Activated T-cell treated with anti-CD3 and anti-CD28 coated beads for 48 hours (primary cell): ENCODE measurements around the gene DLG2.
"Not testable (repeated sequence)": the region's sequence is repeated elsewhere in the genome, so short reads cannot be mapped to it uniquely, and the experiment has no call there.

Source experiments
- DNase-seq: peaks from one replicate; pipeline ENCODE4 v3.0.0-alpha.2; 2020; ENCODE audit warnings: low read depth

The DLG2 gene

GRCh38 chr11:85444479-85444878 lies 182.7 kb downstream of the DLG2 start:
- DNase-seq: no peak

GRCh38 chr11:85440273-85440672 lies 186.9 kb downstream of the DLG2 start:
- no peak for DNase-seq

- no peak for DNase-seq
These were observed 188.8 kb downstream of the DLG2 start for GRCh38 chr11:85438328-85438727.

DNA sequence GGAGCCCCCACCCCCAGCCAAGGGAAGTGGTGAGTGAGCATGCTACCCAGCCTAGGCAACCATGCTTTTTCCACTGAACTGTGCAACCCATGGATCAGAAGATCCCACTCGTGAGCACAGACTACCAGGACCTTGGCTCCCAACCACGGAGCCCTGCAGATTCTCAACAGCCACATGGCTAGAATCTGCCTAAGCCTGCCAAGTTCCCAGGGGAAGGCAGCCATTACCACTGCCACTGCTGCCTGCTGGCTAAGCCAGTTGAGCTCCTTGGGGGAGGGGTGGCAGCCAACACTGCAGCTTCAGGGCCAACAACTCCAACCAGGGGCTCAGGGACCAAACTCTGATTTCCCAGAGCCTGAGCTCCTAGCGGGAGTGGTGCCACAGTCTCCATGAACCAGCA lies 195.8 kb downstream of the DLG2 start:
- no peak for DNase-seq

- no peak for DNase-seq
These were observed 203.3 kb downstream of the DLG2 start for GRCh38 chr11:85423794-85424193.

DNA sequence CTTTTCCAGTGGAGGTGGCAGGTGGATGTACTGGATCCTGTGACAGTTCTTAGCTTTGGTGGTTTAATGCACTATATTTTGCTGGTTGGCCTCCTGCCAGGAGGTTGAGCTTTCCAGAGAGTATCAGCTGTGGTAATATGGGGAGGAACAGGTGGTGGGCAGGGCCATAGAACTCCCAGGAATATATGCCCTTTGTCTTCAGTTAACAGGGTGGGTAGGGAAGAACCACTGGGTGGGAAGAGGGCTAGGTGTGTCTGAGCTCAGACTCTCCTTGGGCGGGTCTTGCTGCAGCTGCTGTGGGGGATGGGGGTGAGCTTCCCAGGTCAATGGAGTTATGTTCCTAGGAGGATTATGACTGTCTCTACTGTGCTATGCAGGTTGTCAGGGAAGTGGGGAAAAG lies 203.8 kb downstream of the DLG2 start:
- DNase-seq: no peak

DNA sequence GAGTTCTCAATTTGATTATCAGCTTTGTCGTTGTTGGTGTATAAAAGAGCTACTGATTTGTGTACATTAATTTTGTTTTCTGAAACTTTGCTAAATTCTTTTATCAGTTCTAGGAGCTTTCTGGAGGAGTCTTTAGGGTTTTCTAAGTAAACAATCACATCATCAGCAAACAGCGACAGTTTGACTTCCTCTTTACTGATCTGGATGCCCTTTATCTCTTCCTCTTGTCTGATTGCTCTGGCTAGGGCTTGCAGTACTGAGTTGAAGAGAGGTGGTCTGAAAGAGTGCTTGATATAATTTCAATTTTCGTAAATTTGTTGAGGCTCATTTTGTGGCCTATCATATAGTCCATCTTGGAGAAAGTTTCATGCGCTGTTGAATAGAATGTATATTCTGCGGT lies 213.0 kb downstream of the DLG2 start:
- DNase-seq: no peak

DNA sequence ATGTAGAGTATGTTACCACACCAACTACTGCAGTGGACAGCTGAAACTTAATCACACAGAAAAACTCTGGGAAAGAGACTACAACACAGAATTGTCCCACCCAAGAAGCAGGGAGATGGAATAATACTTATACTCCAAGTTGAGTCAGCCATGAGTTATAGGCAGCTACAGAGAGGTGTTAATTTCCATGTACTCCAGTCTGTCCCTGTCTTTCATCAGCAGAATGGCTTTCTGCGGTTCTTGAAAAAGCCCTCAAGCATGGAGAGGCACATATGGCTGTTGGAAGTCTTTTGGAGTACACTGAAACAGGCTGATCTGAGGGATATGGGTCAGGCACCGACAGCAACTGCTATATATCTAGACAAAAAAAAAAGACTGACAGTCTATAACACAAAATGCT lies 219.5 kb downstream of the DLG2 start:
- DNase-seq: no peak

DNA sequence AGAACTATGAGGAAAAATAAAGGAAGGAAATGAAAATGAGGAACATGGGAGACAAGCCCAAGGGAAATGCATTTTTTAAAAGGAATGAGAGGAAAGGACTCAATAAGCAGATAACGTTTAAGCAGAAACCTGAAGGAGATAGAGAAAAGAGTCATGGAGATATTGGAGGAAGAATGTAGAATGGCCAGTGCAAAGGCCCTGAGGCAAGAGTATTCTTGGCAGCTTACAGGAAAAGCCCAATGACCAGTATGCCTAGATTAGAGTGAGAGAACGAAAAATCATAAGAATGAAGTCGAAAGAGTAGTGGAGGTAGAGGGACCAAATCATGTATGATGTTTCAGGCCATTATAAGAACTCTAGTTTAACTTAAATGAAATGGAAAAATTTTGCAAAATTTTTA lies 220.3 kb downstream of the DLG2 start:
- no peak for DNase-seq

- DNase-seq: no peak
These were observed 220.8 kb downstream of the DLG2 start for GRCh38 chr11:85406316-85406715.

- not testable (repeated sequence) for DNase-seq
These were observed 231.6 kb downstream of the DLG2 start for GRCh38 chr11:85395515-85396055.

DNA sequence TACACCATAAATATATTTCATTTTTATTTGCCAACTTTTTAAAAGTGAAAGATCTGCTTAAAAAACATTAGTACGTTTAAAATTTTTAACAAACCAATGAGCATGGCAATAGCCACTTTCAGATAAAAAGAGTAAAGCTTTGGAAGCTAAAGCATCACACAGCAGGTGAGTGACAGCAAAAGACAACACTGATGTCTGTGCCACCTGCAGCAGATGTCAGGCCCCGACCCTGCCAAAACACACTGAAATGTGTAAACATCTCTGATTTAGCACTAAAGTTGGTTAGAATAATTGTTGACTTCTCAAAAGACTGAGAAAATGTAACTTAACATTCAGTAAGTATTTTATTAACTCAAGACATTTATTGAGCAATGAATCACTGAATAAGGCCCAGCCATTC lies 232.9 kb downstream of the DLG2 start:
- no peak for DNase-seq

- DNase-seq: no peak
These were observed 236.0 kb downstream of the DLG2 start for GRCh38 chr11:85391141-85391540.

DNA sequence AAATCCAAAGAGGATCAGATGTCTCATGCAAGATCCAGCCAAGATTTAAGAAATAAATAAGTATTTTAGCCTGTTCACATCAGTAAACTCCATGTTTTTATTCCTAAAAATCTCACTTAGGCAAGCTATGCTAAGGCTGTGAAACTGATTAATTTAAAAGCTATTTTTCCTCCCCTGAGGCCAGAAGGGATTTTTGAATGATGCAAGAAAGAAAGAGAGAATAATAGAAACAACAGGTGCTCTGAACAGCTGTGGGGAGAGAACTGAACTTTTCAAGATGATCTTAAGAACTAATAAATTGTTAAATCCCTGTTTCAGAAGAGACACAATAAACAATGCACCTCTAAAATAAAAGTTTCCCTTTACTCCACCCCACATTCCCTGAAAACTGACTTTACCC lies 241.6 kb downstream of the DLG2 start:
- DNase-seq: no peak

- DNase-seq: no peak
These were observed 242.0 kb downstream of the DLG2 start for GRCh38 chr11:85385111-85385510.

DNA sequence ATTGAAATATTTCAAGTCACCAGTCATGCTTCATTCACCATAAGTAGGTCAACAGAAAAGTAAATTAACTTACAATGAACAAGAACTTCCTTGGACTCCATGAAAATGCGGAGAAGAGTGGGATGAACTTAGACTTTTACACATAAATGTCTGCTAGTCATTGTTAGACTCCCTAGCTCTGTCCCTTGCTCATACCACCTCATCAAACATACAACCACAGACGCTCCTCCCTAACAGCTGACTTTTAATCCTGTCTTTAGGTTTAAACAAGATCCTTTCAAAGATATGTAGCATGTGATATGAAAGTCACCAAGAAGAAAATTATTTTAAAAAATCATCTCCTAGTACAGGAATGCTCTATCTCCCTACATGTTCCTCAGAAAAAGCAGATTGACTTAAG lies 248.1 kb downstream of the DLG2 start:
- no peak for DNase-seq

DNA sequence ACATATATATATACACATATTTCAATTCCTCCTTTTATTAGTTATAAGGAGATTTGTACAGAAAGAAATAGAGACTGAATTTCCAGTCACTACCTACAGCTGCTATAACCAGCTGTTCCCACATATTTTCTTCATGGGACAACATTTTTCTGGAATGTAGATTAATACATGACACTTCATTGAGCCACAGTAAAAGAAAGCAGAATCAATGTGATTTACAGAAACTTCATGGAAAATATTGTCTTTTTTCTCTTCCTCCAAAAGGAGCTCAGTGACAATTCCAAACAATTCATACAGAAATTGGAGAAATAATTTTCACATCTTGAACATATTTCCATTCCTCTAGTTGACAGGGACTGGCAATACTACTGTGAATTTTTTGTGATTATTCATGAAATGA lies 249.2 kb downstream of the DLG2 start:
- no peak for DNase-seq

DNA sequence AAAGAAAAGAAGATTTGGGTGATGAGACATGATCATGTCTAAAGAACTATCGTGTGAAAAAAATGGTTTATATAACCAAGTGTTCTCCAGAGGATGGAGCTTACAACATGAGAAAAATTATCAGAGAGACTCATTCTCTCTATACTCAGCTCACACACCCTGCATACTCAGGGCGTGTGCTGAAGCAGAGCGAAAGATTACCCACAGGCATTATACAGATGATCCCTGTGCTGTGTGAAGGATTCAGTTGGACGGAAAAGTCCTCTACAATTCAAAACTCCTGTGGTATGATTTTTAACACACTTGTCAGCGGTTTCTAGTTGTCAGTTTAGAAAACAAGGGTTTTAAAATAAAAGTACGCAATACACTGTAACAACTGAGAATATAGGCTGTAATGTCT lies 267.3 kb downstream of the DLG2 start:
- no peak for DNase-seq

DNA sequence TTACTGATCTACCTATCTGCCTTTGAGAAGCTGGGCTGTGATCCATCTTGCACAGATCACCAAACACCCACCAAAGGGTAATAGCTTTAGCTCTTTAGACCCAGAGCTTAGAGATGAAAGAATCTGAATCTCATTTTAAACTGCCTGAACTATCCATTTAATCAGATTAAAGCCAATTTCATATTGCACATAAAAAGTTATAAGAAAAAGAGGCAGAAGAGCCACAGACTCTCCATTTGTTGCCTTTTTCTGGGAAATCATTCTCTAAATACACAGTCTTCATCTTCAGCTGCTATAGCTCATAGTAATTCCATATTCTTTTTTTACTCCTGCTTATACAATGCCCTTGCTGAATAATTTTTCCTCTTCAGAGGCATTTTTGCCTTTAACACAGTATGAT lies 271.2 kb downstream of the DLG2 start:
- no peak for DNase-seq

DNA sequence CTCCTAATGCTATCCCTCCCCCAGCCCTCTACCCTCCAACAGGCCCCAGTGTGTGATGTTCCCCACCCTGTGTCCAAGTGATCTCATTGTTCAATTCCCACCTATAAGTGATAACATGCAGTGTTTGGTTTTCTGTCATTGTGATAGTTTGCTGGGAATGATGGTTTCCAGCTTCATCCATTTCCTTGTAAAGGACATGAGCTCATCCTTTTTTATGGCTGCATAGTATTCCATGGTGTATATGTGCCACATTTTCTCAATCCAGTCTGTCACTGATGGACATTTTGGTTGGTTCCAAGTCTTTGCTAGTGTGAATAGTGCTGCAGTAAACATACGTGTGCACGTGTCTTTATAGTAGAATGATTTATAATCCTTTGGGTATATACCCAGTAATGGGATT lies 277.6 kb downstream of the DLG2 start:
- DNase-seq: not testable (repeated sequence)

DNA sequence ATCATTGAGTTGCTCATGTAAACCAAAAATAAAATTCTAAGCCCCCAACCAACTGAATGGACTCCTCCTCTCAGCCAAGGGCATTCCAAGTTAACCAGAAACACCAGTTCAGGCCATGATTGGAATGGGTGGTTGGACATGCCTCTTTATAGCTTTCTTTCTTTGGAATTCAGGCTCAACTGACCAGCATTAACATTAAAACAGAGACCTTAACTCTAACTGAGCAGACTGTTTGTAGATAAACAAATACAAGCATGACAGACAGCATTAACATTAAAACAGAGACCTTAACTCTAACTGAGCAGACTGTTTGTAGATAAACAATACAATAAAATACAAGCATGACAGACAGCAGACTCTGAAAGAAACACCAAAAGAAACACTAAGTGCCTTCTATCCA lies 278.2 kb downstream of the DLG2 start:
- DNase-seq: no peak

GRCh38 chr11:85347291-85347690 lies 279.9 kb downstream of the DLG2 start:
- no peak for DNase-seq

DNA sequence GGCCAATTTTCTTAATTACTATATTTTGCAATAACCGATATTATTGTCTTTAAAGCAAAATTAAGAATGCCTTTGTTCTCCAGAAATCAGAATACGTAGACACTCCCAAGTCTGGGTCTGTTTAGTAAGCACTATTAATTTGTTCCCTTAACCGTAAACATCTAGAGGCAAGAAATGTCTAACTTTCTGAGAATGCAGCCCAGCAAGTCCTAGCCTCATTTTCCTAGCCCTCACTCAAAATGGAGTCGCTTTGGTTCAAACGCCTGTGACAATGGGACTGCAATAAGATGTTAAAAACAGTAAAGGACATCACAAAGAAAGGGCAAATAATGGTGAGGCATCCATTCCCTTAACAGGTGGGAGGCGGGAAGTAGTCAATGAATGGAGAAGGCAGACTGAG lies 280.7 kb downstream of the DLG2 start:
- no peak for DNase-seq

DNA sequence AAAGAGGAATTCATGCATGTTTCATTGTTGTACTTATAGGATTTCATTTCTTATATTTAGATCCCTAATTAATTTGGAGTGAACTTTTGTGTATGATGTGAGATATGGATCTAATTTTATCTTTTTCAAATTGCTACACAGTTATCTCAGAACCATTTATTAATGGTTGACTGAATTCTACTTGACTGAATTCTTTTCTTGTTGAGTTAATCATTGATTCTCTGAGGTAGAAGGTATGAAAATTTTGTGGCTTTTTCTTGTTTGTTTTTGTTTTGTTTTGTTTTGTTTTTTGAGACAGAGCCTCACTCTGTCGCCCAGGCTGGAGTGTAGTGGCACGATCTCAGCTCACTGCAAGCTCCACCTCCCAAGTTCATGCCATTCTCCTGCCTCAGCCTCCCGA lies 286.3 kb downstream of the DLG2 start:
- DNase-seq: not testable (repeated sequence)

DNA sequence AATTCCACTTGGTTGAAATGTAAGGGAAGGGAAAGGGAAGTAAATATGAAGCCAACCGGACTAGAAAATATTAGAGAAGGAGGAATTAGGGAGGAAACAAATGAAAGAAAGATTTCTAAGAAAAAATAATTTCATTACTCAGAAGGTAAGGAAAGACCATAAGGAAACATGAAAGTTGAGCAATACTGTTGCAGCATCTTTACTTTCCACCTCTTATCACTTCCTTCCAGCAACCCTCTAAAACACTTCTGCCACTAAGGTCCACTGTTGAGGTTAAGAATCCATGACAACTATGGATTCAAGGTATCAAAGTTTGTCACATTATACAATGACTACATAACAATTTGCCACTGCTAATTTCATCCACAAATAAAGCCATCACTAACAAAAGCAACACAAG lies 308.6 kb downstream of the DLG2 start:
- no peak for DNase-seq
